Erythroblast (primary cell): ENCODE results near the gene RRAGD.

Experiments
- GATA1 ChIP-seq: IDR thresholded peaks from 2 replicates; pipeline ENCODE4 v1.6.1; 2011; ENCODE audit warnings: low read depth, mild to moderate bottlenecking, control low read depth, low read length, moderate library complexity
- POLR2A ChIP-seq: IDR thresholded peaks from 2 replicates; pipeline ENCODE4 v1.6.1; 2011; ENCODE audit warnings: mild to moderate bottlenecking, low read length

DNA sequence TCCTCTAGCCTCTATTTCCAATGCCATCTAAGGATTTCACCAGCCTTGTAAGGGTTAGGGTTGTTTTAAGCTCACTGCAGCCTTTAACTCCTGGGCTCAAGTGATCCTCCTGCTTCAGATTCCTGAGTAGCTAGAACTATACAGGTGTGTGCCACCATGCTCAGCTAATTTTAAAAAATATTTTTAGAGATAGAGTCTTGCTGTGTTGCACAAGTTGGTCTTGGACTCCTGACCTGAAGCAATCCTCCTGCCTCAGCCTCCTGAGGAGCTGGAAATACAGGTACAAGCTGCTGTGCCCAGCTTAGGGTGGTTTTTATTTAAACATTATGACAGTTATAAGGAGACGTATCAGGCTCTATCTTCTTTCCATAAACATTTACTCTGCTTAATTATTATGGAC, 47.4 kb upstream of the RRAGD start:
- TF ChIP-seq POLR2A (no peak), GATA1 (no peak)
